ENCODE data around the gene TPP1.

Gene TPP1

DNA sequence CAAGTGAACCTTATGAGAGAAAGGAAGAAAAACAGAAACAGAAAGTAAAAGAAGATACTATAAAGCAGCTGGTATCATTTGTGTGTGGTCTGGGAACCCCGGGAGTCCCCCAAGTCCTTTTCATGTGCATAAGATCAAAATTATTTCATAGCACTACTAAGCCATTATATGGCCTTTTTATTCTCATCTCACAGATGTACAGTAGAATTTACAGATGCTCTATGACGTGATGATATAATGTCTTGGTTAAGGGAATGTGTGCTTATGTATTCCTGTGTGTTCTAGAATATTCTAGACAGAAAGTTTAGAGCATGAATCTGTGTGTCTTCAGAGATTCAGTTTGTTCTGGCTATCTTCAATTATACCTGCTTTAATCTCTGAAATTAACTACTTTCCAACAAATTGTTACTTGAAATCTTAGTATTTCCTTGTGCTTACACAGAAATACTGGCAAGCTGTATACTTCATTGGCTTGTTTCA lies 8.6 kb upstream of the TPP1 start:
- no peak overlapping the region for H3K4me2 ChIP-seq
- H3K27ac ChIP-seq, result no peak overlapping the region
- no peaks in the 10 kb centered on the region; a peak in 1 of 22 replicates for H4K20me1 ChIP-seq
- H3K9me3 ChIP-seq (replicated peaks in 1 of 11), result no peaks in the 10 kb centered on the region
- H3K27me3 ChIP-seq, result no peaks in the 10 kb centered on the region
- H3K4me1 ChIP-seq, result peaks cover 0 to 8% (median under 1%) of the 10 kb centered on the region in 10 experiments; a peak in 5 of 20 replicates
- H3K36me3 ChIP-seq, result peaks cover 13 to 99% (median 83%) of the 10 kb centered on the region in 11 experiments
- no peak overlapping the region for H3K9ac ChIP-seq
- no peak for TF ChIP-seq Cebpa-rat (IDR thresholded peaks at IDR 0.05)
- H3K4me3 ChIP-seq, result no peak overlapping the region

DNA sequence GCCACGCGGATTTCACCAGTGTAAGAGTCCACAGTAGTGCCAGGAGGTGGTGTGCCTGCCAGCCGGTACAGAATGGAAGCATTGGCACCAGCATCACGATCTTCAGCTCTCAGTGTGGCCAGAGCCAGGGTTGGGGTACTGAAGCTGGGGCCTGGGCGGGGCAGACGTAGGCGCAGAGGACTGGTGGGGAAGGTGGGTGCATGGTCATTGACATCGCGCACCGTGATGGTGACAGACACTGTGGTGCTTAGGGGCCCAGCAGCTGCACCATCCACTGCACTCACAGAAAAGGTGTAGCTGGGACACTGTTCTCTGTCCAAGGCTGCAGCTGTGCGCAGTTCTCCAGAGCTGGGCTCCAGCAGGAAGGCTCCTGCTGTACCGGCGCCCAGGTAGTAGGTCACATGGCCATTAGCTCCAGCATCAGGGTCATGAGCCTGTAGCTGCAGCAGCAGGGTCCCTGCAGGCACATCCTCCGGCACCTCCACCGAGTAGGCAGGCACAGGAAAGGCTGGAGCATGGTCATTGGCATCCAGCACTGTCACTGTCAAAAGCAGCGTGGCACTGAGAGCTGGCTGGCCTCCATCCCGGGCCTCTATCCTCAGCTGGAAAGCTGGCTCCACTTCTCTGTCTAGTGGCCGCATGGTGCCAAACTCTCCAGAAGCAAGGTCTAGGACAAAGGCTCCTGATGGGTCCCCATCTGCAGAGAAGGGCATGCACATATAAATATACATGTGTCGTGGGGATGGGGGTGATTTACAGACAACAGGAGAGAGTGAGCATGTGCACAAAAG lies 7.9 kb upstream of the TPP1 start:
- no peak for TF ChIP-seq Cebpa-rat (IDR thresholded peaks at IDR 0.05)
- no peak overlapping the region for H3K9ac ChIP-seq
- H3K27me3 ChIP-seq, result no peaks in the 10 kb centered on the region
- no peak overlapping the region for H3K4me3 ChIP-seq
- no peaks in the 10 kb centered on the region for H3K9me3 ChIP-seq (replicated peaks in 1 of 11)
- H3K4me1 ChIP-seq, result peaks cover 0 to 14% (median 7%) of the 10 kb centered on the region in 10 experiments; a peak in 9 of 20 replicates
- H3K4me2 ChIP-seq, result no peak overlapping the region
- no peaks in the 10 kb centered on the region; a peak in 1 of 22 replicates for H4K20me1 ChIP-seq
- no peak overlapping the region for H3K27ac ChIP-seq
- H3K36me3 ChIP-seq, result peaks cover 13 to 93% (median 77%) of the 10 kb centered on the region in 11 experiments

DNA sequence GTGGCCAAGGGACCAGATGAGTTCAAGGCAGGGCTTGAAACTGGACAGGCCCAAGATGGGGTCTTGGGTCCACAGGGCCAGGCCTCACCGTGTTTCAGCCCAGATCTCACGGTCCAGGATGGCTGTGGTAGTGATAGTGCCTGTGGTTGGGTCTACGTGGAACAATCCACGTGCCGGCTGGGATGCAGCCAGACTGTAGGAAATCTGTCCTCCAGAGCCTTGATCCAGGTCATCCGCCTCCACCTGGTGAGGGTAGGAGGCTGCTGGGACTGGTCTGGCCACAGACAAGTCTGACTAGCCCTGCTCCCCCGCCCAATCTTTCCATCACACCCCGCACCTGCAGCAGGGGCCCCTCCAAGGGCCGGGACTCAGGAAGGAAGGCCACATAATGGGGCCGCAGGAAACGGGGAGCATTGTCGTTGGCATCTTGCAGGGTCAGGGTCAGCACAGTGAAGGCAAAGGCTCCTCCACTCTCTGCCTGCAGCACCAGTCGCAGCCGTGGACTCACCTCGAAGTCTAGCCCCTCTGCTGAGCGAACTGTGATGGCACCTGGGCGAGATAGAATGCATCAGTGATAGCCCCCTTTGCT lies 6.7 kb upstream of the TPP1 start:
- Histone ChIP-seq H3K27me3 (no peaks in the 10 kb centered on the region), H4K20me1 (no peaks in the 10 kb centered on the region; a peak in 1 of 22 replicates), H3K9ac (no peak overlapping the region), H3K27ac (no peak overlapping the region), H3K4me1 (peaks cover 0 to 22% (median 10%) of the 10 kb centered on the region in 10 experiments; a peak in 17 of 20 replicates), H3K36me3 (peaks cover 13 to 80% (median 64%) of the 10 kb centered on the region in 11 experiments), H3K4me2 (no peak overlapping the region), H3K9me3 (replicated peaks in 1 of 11) (no peaks in the 10 kb centered on the region), H3K4me3 (no peak overlapping the region)
- TF ChIP-seq Cebpa-rat (IDR thresholded peaks at IDR 0.05), result no peak

DNA sequence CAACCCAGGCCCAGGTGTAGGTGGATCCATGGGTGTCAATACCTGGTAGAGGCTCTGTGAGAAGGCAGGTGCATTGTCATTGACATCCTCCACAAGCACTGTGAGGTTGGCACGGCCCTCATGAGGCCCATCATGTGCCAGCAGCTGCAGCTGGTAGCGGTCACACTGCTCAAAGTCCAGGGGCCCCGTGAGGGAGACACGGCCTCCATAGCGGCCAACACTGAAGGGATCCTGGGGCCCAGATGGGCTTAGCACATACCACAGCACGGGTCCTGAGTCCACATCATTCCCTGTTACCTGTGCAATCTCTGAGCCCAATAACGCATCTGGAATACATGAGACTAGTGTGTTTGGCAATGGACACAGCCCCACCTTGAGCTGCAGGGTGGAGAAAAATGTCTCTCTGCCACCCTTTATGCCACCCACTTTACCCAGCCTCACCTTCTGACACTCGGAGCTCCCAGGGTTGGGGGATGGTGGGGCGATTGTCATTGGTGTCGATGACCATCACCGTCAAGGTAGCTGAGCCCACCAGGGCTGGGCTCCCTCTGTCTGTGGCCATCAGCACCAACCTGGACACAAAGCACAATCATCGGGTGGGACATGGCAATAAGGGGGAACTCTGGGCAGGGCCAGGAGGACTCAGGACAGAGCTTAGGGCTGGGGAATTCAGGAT lies 6.1 kb upstream of the TPP1 start:
- no peak overlapping the region for H3K4me3 ChIP-seq
- no peak for TF ChIP-seq Cebpa-rat (IDR thresholded peaks at IDR 0.05)
- peaks cover 0 to 29% (median 14%) of the 10 kb centered on the region in 10 experiments; a peak in 17 of 20 replicates for H3K4me1 ChIP-seq
- no peak overlapping the region for H3K9ac ChIP-seq
- H3K4me2 ChIP-seq, result no peak overlapping the region
- no peak overlapping the region for H3K27ac ChIP-seq
- no peaks in the 10 kb centered on the region for H3K9me3 ChIP-seq (replicated peaks in 1 of 11)
- no peaks in the 10 kb centered on the region for H3K27me3 ChIP-seq
- H4K20me1 ChIP-seq, result no peaks in the 10 kb centered on the region; a peak in 1 of 22 replicates
- H3K36me3 ChIP-seq, result peaks cover 13 to 74% (median 58%) of the 10 kb centered on the region in 11 experiments

DNA sequence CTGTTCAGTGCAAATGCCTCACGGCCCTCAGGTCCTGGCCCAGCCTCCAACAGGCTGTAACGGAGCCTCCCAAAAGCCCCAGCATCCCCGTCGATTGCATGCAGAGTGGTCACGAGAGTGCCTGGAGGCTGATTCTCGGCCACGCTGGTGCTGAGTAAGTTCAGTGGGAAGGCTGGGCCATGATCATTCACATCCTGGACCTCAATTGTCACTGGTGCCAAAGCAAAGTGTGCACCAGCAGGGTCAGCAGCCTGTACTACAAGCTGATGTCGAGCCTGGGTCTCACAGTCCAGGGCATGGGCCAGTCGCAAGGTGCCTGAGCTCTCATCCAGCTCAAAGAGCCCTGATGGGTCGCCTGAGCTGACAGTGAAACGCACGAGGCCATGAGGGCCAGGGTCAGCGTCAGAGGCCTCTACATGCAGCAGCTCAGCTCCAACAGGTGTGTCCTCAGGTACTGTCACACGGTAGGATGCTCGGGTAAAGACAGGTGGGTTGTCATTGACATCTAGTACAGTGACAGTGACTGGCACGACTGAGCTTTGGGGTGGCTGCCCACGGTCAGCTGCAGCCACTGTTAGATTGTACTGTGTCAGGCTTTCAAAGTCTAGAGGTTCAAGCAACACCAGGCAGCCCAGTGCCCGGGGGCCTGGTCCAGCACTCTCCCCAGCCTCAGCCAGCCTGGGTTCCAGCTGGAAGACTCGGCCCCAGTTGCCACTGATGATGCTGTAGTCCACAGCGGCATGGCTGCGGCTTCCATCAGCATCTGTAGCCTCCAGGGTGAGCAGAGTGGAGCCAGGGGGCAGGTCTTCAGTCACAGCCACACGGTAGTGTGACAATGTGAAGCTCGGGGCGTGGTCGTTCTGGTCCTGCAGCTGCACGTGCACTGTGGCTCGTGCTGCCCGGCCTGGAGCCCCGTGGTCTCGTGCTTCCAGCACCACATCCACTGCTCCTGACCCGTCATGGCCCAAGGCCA lies 4.5 kb upstream of the TPP1 start:
- peaks cover 6 to 58% (median 42%) of the 10 kb centered on the region in 11 experiments; a peak in 21 of 22 replicates for H3K36me3 ChIP-seq
- no peak overlapping the region for H3K27ac ChIP-seq
- no peak for TF ChIP-seq Cebpa-rat (IDR thresholded peaks at IDR 0.05)
- no peak overlapping the region for H3K4me2 ChIP-seq
- no peak overlapping the region for H3K9ac ChIP-seq
- H3K27me3 ChIP-seq, result no peaks in the 10 kb centered on the region
- H4K20me1 ChIP-seq, result no peaks in the 10 kb centered on the region; a peak in 1 of 22 replicates
- H3K4me3 ChIP-seq, result no peak overlapping the region
- peaks cover 11 to 39% (median 25%) of the 10 kb centered on the region in 10 experiments for H3K4me1 ChIP-seq
- no peaks in the 10 kb centered on the region for H3K9me3 ChIP-seq (replicated peaks in 1 of 11)

DNA sequence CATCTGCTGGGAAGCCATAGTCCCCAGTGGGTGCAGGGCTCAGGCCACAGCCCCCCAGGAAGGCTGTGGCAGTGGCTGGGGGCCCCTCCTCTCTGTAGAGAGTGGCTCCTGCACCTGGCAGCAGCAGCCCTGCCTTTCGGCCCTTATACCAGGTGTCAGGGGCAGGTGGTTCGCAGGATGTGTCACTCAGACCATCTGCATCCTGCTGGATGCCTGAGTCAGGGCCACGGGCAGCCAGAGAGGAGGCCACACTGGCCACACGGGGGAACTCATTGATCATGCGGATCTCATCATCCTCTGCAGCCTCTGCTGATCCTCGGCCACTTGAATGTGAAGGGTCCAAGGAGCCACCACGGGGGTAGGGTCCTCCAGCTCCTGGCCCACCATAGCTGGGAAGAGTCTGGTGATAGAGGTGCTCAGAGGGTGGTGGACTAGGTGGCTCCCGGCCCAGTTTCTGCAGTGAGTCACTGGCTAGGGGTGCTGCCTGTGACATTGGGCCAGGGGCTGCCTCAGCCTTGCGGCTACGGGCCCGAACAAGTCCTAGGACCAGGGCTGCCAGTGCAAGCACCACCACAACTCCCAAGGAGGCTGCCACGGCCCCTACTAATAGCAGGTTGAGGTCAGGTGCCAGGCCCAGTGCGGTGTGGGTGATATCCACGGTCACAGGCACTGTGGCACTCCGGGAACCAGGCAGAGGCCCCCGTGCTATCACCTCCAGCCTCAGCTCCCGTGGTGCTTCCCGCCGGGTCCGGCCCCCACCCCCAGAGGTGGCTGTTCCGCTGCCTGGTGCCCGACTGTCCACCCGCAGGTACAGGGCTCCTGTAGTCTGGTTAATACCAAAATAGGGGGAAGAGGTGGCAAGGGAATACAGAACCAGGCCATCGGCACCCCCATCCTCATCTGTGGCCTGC lies 3.3 kb upstream of the TPP1 start:
- Histone ChIP-seq H3K27ac (peak overlapping the region in 1 of 11 experiments; percentile 9; a peak in 2 of 22 replicates), H3K36me3 (peaks cover 9 to 50% (median 33%) of the 10 kb centered on the region in 11 experiments; a peak in 21 of 22 replicates), H3K4me3 (no peak overlapping the region), H4K20me1 (peaks cover 0 to 6% (median 0%) of the 10 kb centered on the region in 11 experiments; a peak in 6 of 22 replicates), H3K9me3 (replicated peaks in 1 of 11) (no peaks in the 10 kb centered on the region), H3K4me2 (peak overlapping the region in 6 of 11 experiments; percentile 12 to 54 (median 30); a peak in 10 of 22 replicates), H3K9ac (no peak overlapping the region; a peak in 1 of 22 replicates), H3K4me1 (peaks cover 23 to 45% (median 31%) of the 10 kb centered on the region in 10 experiments), H3K27me3 (no peaks in the 10 kb centered on the region)
- no peak for TF ChIP-seq Cebpa-rat (IDR thresholded peaks at IDR 0.05)

DNA sequence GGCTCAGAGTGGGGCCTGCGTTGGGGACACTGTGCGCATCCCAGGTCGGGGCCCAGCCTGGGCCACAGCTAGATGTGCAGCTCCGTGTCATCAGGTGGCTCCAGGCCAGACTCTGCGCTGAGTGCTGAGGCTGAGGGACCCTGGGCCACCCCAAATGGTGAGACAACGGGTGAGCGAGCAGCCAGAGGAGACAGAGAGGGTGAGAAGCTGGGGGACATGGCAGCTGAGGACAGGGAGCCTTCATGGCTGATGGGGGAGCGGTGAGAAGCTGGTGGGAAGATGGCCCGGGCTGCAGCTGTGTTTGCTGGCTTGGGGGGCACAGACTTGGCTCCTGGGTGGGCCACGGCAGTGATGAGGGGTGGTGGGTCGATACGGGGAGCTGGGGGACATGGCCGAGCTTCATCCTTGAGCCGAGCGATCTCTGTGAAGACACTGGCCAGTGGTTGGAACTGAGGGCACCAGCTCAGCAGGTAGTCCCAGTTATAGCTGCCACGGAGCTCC lies 2.5 kb upstream of the TPP1 start:
- H3K4me2 ChIP-seq, result peak overlapping the region in 7 of 11 experiments; percentile 12 to 96 (median 32); a peak in 6 of 22 replicates
- H3K4me1 ChIP-seq, result peaks cover 29 to 47% (median 37%) of the 10 kb centered on the region in 10 experiments
- H3K27ac ChIP-seq, result peak overlapping the region in 1 of 11 experiments; percentile 9; a peak in 1 of 22 replicates
- H3K9me3 ChIP-seq (replicated peaks in 1 of 11), result no peaks in the 10 kb centered on the region
- no peak for TF ChIP-seq Cebpa-rat (IDR thresholded peaks at IDR 0.05)
- H3K36me3 ChIP-seq, result peaks cover 16 to 47% (median 31%) of the 10 kb centered on the region in 11 experiments
- peaks cover 0 to 14% (median 0%) of the 10 kb centered on the region in 11 experiments; a peak in 6 of 22 replicates for H4K20me1 ChIP-seq
- no peak overlapping the region for H3K4me3 ChIP-seq
- no peaks in the 10 kb centered on the region for H3K27me3 ChIP-seq
- no peak overlapping the region; a peak in 1 of 22 replicates for H3K9ac ChIP-seq
